Activated CD8-positive, alpha-beta memory T cell treated with anti-CD3 and anti-CD28 coated beads for 4 hours (primary cell): ENCODE data around the gene GLOD4.

Experiments
- DNase-seq, 2 donors: peaks; one replicate each; pipeline ENCODE4 v3.0.0-alpha.2; 2020; ENCODE audit warnings: low read depth in 2 of 2

Gene GLOD4

DNA sequence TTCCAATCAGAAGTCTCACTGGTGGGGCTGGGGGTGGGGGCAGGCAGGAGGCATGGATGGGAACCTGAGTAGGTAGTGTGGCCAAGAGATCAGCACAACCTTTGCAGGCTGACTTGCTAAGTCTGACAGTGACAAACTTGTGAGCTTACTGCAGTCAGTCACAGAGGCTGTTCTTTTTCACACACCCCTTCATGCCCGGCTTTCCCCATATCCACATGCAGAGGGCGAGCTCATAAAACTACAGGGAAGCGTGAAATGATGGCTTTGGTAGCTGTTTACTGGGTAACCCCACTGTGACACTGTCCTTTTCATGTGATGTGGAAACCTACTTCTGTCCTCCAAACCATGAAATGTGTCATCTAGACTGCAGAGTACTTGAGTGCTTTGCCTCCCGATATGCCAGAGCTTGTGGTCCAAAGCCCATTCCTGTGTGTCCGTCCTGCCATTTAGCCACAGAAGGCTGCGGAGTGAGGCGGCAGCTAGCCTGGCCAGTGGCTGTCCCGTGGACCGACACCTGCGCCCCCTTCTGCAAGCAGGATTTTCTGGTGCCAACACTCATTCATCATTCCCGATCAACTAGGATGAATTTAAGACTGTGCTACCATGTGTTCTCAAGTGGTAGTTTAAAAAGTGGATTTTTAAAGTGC, 39.8 kb downstream of the GLOD4 start:
- DNase-seq: no peak

DNA sequence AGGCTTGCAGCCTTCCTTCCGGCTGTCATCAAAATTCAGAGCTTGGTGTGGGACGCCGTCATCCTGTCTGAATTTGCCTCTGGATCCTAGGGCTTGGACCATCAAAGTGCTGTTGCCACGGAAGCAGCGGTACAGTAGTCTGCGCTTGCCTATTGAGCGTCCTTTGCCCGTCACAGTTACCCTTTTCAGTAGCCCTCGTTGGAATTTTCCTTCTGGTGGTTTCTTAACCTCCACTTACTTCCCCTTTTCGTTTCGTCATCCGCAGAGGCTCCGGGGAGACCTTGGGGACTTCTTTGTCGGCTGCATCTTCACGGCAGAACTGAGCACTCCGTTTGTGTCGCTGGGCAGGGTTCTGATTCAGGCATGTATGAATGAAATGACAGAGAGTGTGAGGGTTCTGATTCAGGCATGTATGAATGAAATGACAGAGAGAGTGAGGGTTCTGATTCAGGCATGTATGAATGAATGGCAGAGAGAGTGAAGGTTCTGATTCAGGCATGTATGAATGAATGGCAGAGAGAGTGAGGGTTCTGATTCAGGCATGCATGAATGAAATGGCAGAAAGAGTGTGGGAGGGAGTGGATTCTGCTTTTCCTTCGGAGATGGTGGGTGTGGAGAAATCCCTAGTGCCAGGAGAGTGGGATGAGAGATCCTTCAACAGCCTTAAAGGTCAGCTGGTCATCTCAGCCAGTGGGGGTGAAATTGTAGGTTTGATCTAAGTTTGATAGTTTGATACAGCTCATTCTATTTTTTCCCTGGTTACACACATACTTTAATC, 41.7 kb downstream of the GLOD4 start:
- no peak for DNase-seq

DNA sequence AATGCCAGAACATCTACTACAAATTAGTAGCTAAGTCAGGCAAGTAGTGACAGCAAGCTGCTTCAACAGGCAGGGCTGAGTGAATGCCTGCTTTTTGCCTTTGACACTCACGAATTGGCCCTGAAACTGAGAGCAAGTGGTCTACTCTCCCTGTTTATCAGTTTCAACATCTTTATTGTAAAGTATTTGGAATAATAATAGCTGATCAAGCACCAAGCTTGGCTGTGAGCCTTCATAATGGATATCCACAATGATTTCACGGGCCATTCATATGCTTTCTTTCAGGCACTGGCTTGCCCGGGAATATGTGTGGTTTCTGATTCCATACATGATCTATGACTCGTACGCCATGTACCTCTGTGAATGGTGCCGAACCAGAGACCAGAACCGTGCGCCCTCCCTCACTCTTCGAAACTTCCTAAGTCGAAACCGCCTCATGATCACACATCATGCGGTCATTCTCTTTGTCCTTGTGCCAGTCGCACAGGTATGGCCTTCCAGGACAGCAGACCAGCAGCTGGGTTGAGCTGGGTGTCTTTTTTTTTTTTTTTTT, 44.4 kb downstream of the GLOD4 start:
- no peak for DNase-seq

DNA sequence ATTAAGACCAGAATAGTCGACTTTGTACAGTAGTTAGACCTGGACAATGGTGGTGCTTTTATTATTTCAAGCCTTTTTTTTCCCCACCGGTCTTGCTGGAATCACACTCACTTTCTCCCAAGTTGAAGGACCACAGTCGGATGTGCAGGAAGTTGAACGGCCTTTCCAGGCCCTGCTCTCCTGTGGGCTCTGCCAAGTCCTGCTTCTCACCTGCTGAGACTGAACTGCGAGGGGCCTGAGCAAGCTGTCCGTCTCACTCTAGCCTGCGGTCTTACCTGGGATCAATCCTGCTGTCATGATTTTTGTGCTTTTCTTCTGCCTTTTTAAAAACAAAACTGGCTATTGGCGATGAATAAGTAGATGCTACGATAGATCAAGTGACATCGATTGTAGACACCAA, 48.3 kb downstream of the GLOD4 start:
- DNase-seq: no peak

DNA sequence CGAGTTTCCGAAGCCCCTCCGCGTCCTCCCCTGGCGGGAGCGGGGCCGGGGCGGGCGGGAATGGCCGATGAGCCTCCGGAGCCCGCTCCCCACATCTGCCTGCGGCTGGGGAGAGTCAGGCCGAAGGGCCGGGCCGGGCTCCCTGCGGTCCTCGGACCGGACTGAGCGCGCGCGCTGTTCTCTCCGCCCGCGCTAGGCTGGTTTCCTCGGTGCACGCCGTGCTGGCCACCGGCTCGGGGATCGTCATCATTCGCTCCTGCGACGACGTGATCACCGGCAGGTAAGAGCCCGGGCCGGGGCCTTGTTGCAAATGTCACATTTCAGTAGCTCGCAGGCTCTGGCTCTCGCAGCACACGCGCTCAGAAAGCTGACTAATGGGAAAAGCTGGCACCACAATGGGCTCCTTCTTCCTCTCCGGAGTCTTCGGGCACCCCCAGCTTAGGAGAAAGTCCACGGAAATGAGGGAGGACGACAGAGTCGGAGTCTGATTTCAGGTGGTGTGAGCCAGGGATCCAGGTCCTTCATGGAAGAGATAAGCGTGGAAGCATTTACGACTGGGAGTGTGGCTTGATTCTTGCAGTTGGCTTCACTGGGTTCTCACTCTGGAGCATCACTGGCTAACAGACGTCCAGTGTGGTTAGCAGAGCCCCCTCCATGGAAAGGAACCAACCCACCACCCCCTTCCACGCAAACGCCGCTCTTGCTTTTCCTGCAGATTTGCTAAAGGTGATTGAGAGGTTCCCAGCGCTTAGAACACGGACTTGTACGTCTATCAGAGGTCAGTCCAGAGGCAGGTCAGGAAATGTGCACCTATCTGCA, 49.0 kb downstream of the GLOD4 start:
- DNase-seq: no peak

DNA sequence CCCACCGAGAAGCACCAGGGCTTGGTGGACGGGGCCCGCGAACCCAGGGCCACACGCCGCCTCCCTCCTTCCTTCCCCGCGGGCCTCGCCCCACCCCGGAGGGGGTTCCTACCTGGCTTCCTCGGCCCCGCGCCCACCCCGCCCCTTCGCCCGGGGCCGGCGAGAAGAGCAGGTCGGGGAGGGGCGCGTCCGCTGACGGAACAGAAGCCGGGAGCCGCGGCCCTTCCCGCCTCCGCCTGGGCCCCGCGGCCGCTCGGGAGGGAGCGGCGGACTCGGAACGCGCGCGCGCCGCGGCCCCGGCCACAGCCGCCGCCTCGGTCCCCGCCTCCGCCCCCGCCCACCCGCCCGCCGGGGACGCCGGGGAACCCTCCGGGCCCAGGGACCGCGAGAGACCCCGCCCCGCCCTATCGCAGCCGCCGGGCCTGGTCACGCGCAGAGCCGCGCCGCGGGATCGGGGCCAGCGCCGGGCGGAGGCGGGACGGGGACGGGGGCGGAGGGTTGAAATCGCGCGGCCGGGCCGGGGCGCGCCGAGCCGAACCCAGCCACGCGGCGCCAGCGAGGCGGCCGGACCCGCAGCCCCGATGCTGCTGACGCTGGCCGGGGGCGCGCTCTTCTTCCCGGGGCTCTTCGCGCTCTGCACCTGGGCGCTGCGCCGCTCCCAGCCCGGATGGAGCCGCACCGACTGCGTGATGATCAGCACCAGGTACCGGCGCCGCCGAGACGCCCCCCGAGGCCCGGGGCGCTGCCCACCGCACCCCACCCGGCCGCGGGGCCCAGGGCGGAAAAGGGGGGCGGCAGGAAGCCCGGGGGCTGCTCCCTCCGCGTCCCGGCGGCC, 49.8 kb downstream of the GLOD4 start, which contains the start of gene TLCD3A:
Gene TLCD3A, plus strand, starts transcription at position 530 of the 835 bp plus-strand sequence. Its CDS starts 52 bp downstream, at position 582.
- no peak for DNase-seq

DNA sequence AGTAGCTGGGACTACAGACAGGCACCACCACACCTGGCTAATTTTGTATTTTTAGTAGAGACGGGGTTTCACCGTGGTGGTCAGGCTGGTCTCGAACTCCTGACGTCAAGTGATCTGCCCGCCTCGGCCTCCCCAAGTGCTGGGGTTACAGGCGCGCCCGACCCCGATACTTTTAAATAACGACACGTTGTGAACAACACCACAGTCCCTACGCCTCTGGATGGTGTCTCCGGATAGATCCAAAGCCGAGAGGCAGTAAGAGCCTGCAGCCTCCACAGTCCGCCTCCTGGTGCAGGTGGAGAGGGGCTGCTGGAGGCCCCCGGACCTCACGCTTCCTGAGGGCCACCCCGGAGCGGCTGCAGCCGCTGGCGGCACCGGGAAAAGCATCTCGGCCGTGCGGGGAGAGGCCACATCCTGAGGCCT, 50.4 kb downstream of the GLOD4 start:
- no peak for DNase-seq

- no peak for DNase-seq
Observed at GRCh38 chr17:728911-729310, 53.2 kb downstream of the GLOD4 start.

GRCh38 chr17:726271-726919, 55.7 kb downstream of the GLOD4 start:
- DNase-seq: no peak

GRCh38 chr17:725746-726145, 56.3 kb downstream of the GLOD4 start:
- DNase-seq: no peak

- no peak for DNase-seq
Observed at GRCh38 chr17:725084-725483, 57.0 kb downstream of the GLOD4 start.

DNA sequence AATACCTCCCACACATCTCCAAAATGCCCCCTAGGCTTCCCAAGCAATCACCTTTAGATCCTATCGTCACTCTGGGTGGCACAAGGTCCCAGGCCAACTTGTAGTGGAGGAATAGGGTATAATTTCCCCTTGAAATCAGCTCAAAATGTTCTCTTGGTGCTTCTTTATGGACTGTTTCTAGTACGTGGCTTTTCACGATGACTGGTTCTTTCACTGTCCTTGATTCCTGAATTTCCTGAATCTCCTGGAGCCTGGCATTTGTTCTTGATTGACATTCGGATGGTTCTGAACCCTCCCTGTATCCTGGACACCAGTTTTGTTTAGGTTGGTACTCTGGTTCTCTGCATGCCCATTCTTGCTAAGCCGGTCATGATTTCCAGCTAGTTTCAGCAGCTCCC, 60.5 kb downstream of the GLOD4 start:
- DNase-seq: no peak

DNA sequence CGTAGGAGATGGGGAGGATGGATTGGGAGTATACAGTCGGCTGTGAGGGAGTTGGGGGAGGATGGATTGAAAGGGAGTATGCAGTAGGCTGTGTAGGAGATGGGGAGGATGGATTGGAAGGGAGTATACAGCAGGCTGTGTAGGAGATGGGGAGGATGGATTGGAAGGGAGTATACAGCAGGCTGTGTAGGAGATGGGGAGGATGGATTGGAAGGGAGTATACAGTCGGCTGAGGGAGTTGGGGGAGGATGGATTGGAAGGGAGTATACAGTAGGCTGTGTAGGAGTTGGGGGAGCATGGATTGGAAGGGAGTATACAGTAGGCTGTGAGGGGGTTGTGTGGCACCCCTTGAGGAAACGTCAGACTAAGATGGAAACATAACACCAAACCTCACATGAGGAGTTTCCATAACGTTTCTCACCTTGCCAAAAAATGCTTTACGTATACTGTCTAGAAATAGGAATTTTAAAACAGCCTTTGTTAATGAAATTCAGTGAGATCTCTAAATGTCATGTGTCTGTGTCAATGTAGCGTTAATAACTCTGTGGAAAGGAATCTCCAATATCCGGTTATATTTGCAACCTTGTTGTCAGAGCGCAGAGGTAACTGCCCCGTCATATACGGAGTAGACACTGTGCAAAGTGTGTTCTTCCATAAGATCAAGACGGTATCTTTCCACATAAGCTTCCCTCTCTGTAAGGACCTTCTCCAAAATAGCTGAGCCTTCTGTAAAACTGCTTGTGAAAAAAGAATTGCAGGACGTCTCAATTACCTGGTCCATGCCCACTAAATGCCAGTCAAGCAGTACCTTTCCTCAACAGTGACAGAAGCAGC, 61.2 kb downstream of the GLOD4 start:
- no peak for DNase-seq

DNA sequence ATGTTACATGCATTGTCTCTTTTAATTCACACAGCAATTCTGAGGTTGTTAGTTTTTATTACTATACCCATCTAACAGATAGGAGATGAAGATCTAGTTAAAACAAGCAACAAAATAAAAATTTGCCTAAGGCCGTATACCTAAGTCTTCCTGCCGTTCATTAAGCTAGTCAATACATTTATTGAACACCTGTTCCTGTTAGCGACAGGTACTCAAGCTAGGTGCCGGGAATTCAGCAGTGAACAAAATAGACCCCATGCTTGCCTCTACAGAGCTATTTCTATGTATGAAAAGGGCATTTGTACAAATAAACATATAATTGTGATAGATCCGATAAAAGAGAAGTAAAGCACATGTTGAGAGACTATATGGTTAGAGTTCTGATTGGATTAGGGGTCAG, 64.0 kb downstream of the GLOD4 start:
- no peak for DNase-seq
